HCT116 (cell line): ENCODE measurements around the gene PATL2. TPM values are rescaled to one million over a fixed set of nuclear protein-coding genes. Genes with fewer than 3 reads are reported as not detected.

Source experiments
- EGR1 ChIP-seq: IDR thresholded peaks from 2 replicates; pipeline ENCODE4 v1.6.1; 2012; ENCODE audit warnings: low read depth
- FOSL1 ChIP-seq: IDR thresholded peaks from 2 replicates; pipeline ENCODE4 v1.6.1; 2012; ENCODE audit warnings: low read depth
- TCF7L2 ChIP-seq: IDR thresholded peaks from 2 replicates; pipeline ENCODE4 v1.7.0; 2011; ENCODE audit warnings: borderline replicate concordance, inconsistent platforms; ENCODE audit not compliant: insufficient read depth, insufficient read length; ENCODE audit errors: extremely low read depth
- ZBTB33 ChIP-seq: IDR thresholded peaks from 2 replicates; pipeline ENCODE4 v1.6.1; 2011; ENCODE audit warnings: mild to moderate bottlenecking, low read length, moderate library complexity; ENCODE audit not compliant: insufficient replicate concordance; ENCODE audit errors: extremely low read depth
- total RNA-seq: library from RNA; stranded (reverse); gene quantifications from one replicate; pipeline ENCODE4 v1.2.1, GENCODE V29; 2021; ENCODE audit not compliant: unreplicated experiment
- TF ChIP-seq, protein P1 (sequence below): IDR thresholded peaks from 2 replicates; pipeline ENCODE4 v1.6.1; 2012; ENCODE audit warnings: low read depth
- TF ChIP-seq, protein P2 (sequence below): IDR thresholded peaks from 2 replicates; pipeline ENCODE4 v1.6.1; 2012

PATL2 gene
- total RNA-seq, 1 experiment from 2014 or later, result 1.2 TPM

- TF ChIP-seq, protein P1, sequence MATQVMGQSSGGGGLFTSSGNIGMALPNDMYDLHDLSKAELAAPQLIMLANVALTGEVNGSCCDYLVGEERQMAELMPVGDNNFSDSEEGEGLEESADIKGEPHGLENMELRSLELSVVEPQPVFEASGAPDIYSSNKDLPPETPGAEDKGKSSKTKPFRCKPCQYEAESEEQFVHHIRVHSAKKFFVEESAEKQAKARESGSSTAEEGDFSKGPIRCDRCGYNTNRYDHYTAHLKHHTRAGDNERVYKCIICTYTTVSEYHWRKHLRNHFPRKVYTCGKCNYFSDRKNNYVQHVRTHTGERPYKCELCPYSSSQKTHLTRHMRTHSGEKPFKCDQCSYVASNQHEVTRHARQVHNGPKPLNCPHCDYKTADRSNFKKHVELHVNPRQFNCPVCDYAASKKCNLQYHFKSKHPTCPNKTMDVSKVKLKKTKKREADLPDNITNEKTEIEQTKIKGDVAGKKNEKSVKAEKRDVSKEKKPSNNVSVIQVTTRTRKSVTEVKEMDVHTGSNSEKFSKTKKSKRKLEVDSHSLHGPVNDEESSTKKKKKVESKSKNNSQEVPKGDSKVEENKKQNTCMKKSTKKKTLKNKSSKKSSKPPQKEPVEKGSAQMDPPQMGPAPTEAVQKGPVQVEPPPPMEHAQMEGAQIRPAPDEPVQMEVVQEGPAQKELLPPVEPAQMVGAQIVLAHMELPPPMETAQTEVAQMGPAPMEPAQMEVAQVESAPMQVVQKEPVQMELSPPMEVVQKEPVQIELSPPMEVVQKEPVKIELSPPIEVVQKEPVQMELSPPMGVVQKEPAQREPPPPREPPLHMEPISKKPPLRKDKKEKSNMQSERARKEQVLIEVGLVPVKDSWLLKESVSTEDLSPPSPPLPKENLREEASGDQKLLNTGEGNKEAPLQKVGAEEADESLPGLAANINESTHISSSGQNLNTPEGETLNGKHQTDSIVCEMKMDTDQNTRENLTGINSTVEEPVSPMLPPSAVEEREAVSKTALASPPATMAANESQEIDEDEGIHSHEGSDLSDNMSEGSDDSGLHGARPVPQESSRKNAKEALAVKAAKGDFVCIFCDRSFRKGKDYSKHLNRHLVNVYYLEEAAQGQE, result no peak
- no peak for TF ChIP-seq FOSL1
- no peak for TF ChIP-seq TCF7L2
- no peak for TF ChIP-seq EGR1
- TF ChIP-seq, protein P2, sequence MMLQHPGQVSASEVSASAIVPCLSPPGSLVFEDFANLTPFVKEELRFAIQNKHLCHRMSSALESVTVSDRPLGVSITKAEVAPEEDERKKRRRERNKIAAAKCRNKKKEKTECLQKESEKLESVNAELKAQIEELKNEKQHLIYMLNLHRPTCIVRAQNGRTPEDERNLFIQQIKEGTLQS, result no peak
- no peak for TF ChIP-seq ZBTB33
Measured at GRCh38 chr15:44715142-44715796, 4.1 kb upstream of the PATL2 start (continued).
